WTC11 (cell line): ENCODE data around the gene HECW1. TPM values are rescaled to one million over a fixed set of nuclear protein-coding genes. Genes with fewer than 3 reads are reported as not detected.
A peak's percentile ranks its signal among the peaks of the same experiment; 100 is the strongest.

ENCODE experiments used
- ATAC-seq: fragments of 200-7000 bp; cut with Tn5 transposase; 2 replicates; pipeline ENCODE4 v1.10.0; 2021; ENCODE audit warnings: mild to moderate bottlenecking, moderate library complexity
- CTCF ChIA-PET: fragments of 300-600 bp; sonication (Branson Sonifier 250); formaldehyde crosslinking; loops from one replicate; lab custom pipeline; 2021; ENCODE audit warnings: antibody characterized with exemption; lab: Charles Lee
- POLR2A ChIA-PET: fragments of 350-600 bp; sonication (Branson Sonifier 250); formaldehyde crosslinking; loops from one replicate; lab custom pipeline; 2021; ENCODE audit warnings: antibody characterized with exemption; lab: Charles Lee
- DNase-seq: peaks from one replicate; pipeline ENCODE4 v3.0.0; 2021; ENCODE audit warnings: low spot score
- H3K27ac Mint-ChIP-seq: 2 replicates; pipeline ENCODE4 v1.8.0; 2021; ENCODE audit warnings: mixed read lengths
- H3K27me3 Mint-ChIP-seq: 2 replicates; pipeline ENCODE4 v1.8.0; 2021; ENCODE audit warnings: low read depth, mild to moderate bottlenecking, moderate library complexity, mixed read lengths
- H3K36me3 Mint-ChIP-seq: 2 replicates; pipeline ENCODE4 v1.8.0; 2021; ENCODE audit warnings: mixed read lengths
- H3K4me1 Mint-ChIP-seq: 2 replicates; pipeline ENCODE4 v1.8.0; 2022; ENCODE audit warnings: mixed read lengths
- H3K4me3 Mint-ChIP-seq: 2 replicates; pipeline ENCODE4 v1.8.0; 2021; ENCODE audit warnings: mild to moderate bottlenecking, moderate library complexity, mixed read lengths
- H3K9me3 Mint-ChIP-seq: 2 replicates; pipeline ENCODE4 v1.8.0; 2021; ENCODE audit warnings: mixed read lengths
- ATF6 ChIP-seq: sonication (generic); formaldehyde crosslinking; IDR thresholded peaks from 2 replicates; pipeline ENCODE4 v1.8.1; 2023; ENCODE audit warnings: mild to moderate bottlenecking, missing genetic modification reagents
- CBFB ChIP-seq: sonication (generic); formaldehyde crosslinking; IDR thresholded peaks from 2 replicates; pipeline ENCODE4 v1.8.1; 2022; ENCODE audit warnings: mild to moderate bottlenecking, low read depth, missing genetic modification reagents
- CDX4 ChIP-seq: fragments of 250-450 bp; sonication (Bioruptor Pico); IDR thresholded peaks from 2 replicates; pipeline ENCODE4 v1.9.0; 2021; ENCODE audit warnings: moderate library complexity, mild to moderate bottlenecking, inconsistent platforms, borderline replicate concordance
- ELF4 ChIP-seq: sonication (generic); formaldehyde crosslinking; IDR thresholded peaks from 2 replicates; pipeline ENCODE4 v1.8.1; 2022; ENCODE audit warnings: low read depth, mild to moderate bottlenecking, moderate library complexity, missing genetic modification reagents
- GABPB1 ChIP-seq: sonication (generic); formaldehyde crosslinking; IDR thresholded peaks from 2 replicates; pipeline ENCODE4 v1.8.1; 2023; ENCODE audit warnings: mild to moderate bottlenecking, missing genetic modification reagents
- JAZF1 ChIP-seq: fragments of 250-450 bp; sonication (Bioruptor Pico); IDR thresholded peaks from 2 replicates; pipeline ENCODE4 v1.9.0; 2021; ENCODE audit warnings: moderate library complexity, mild to moderate bottlenecking, inconsistent platforms
- MAX ChIP-seq: sonication (generic); formaldehyde crosslinking; IDR thresholded peaks from 2 replicates; pipeline ENCODE4 v1.8.0; 2022; ENCODE audit warnings: mild to moderate bottlenecking, missing genetic modification reagents
- PRDM15 ChIP-seq: sonication (generic); formaldehyde crosslinking; IDR thresholded peaks from 2 replicates; pipeline ENCODE4 v1.8.0; 2022; ENCODE audit warnings: missing genetic modification reagents
- PREB ChIP-seq: sonication (generic); formaldehyde crosslinking; IDR thresholded peaks from 2 replicates; pipeline ENCODE4 v1.8.1; 2022; ENCODE audit warnings: mild to moderate bottlenecking, missing genetic modification reagents, moderate library complexity, borderline replicate concordance
- USF2 ChIP-seq: sonication (generic); formaldehyde crosslinking; IDR thresholded peaks from 2 replicates; pipeline ENCODE4 v1.8.1; 2023; ENCODE audit warnings: mild to moderate bottlenecking, missing genetic modification reagents, moderate library complexity
- ZNF138 ChIP-seq: sonication (generic); formaldehyde crosslinking; conservative IDR thresholded peaks from 2 replicates; pipeline ENCODE4 v1.8.1; 2022; ENCODE audit warnings: mild to moderate bottlenecking, moderate library complexity, missing genetic modification reagents
- ZNF219 ChIP-seq: sonication (generic); formaldehyde crosslinking; IDR thresholded peaks from 2 replicates; pipeline ENCODE4 v1.8.0; 2023; ENCODE audit warnings: missing genetic modification reagents, mild to moderate bottlenecking, borderline replicate concordance
- ZNF423 ChIP-seq: fragments of 250-450 bp; sonication (Bioruptor Pico); IDR thresholded peaks from 2 replicates; pipeline ENCODE4 v2.1.2; 2022; ENCODE audit warnings: mild to moderate bottlenecking, moderate library complexity
- total RNA-seq: library from RNA; stranded (reverse); gene quantifications from 3 replicates; pipeline ENCODE4 v1.2.3, GENCODE V29; 2021
- TF ChIP-seq, protein P1 (sequence below): sonication (generic); formaldehyde crosslinking; conservative IDR thresholded peaks from 2 replicates; pipeline ENCODE4 v1.8.1; 2022; ENCODE audit warnings: mild to moderate bottlenecking, missing genetic modification reagents
- TF ChIP-seq, protein P2 (sequence below): sonication (generic); formaldehyde crosslinking; IDR thresholded peaks from 2 replicates; pipeline ENCODE4 v1.8.1; 2022; ENCODE audit warnings: missing genetic modification reagents, borderline replicate concordance

The HECW1 gene
- total RNA-seq, 1 experiment from 2014 or later = 6.1 TPM

DNA sequence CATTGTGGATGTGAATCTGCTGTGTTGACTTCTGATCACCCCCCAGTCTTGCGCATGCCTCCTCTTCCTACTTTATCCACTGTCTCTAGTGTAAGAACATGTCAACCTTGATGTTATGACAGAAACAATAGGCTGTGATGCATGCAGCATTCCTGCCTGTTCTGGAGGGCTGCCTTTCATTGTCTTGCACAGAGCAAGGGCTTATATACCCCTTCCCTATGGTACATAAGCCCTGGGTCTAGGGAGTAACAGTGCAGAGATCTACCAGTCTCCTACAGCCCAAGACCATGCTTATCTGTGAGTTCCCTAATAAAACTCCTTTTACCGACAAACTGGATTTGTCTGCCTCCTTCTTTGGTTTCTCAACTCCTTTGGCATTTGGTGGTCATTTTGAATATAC lies 293.5 kb downstream of the HECW1 start:
- Mint-ChIP-seq H3K27me3 (peaks cover 3% of the 10 kb centered on the region; the same call in 1 of the 2 replicates), H3K4me3 (no peak overlapping the region), H3K27ac (no peak overlapping the region), H3K9me3 (peaks cover 3% of the 10 kb centered on the region), H3K36me3 (peaks cover 3% of the 10 kb centered on the region), H3K4me1 (peaks cover 26% of the 10 kb centered on the region)
- no peak for TF ChIP-seq CBFB (CRISPR knock-in tag)
- TF ChIP-seq ZNF219 = no peak
- TF ChIP-seq GABPB1 (CRISPR knock-in tag) = no peak
- peak; percentile 72 for ATAC-seq
- CTCF ChIA-PET = no interaction called here
- POLR2A ChIA-PET = no interaction called here
- DNase-seq = no peak

DNA sequence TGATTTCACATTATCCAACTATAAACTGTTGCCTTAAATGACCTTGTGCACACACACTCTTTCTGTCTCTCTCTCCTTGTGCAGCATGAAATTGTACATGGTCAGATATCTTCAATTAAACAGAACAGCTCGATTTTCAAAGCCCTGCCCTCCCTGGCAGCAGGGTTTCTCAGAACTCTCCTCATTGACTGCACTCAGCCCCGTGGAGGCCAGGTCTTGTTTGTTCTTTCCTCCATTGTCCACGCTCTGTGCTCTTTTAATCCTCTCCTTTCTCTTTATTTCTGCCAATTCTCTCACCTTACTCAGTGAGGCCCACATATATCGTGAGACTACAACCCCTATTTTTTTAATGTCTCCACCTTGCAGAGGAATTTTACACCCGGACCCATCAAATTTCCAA lies 294.5 kb downstream of the HECW1 start:
- POLR2A ChIA-PET = no interaction called here

More for the DNA sequence above, 294.5 kb downstream of the HECW1 start:
- CTCF ChIA-PET = no interaction called here
- no peak for DNase-seq
- H3K4me1 Mint-ChIP-seq = peaks cover 21% of the 10 kb centered on the region
- no peaks in the 10 kb centered on the region for H3K9me3 Mint-ChIP-seq
- H3K27ac Mint-ChIP-seq = no peak overlapping the region
- ATAC-seq = no peak
- TF ChIP-seq, protein P1, sequence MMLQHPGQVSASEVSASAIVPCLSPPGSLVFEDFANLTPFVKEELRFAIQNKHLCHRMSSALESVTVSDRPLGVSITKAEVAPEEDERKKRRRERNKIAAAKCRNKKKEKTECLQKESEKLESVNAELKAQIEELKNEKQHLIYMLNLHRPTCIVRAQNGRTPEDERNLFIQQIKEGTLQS (CRISPR knock-in tag) = no peak
- no peak for TF ChIP-seq ATF6 (CRISPR knock-in tag)
- TF ChIP-seq PREB = no peak
- no peak for TF ChIP-seq GABPB1 (CRISPR knock-in tag)
- TF ChIP-seq ZNF423 (CRISPR knock-in tag) = no peak
- TF ChIP-seq CDX4 (CRISPR knock-in tag) = no peak
- TF ChIP-seq ZNF138 (CRISPR knock-in tag) = no peak
- TF ChIP-seq PRDM15 = no peak
- TF ChIP-seq, protein P2, sequence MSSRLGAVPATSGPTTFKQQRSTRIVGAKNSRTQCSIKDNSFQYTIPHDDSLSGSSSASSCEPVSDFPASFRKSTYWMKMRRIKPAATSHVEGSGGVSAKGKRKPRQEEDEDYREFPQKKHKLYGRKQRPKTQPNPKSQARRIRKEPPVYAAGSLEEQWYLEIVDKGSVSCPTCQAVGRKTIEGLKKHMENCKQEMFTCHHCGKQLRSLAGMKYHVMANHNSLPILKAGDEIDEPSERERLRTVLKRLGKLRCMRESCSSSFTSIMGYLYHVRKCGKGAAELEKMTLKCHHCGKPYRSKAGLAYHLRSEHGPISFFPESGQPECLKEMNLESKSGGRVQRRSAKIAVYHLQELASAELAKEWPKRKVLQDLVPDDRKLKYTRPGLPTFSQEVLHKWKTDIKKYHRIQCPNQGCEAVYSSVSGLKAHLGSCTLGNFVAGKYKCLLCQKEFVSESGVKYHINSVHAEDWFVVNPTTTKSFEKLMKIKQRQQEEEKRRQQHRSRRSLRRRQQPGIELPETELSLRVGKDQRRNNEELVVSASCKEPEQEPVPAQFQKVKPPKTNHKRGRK (CRISPR knock-in tag) = no peak
- TF ChIP-seq ELF4 (CRISPR knock-in tag) = no peak
- no peak for TF ChIP-seq USF2 (CRISPR knock-in tag)
- no peak for TF ChIP-seq CBFB (CRISPR knock-in tag)
- TF ChIP-seq JAZF1 (CRISPR knock-in tag) = no peak
- no peak for TF ChIP-seq MAX (CRISPR knock-in tag)
- H3K27me3 Mint-ChIP-seq = no peaks in the 10 kb centered on the region
- no peak overlapping the region for H3K4me3 Mint-ChIP-seq
- no peaks in the 10 kb centered on the region for H3K36me3 Mint-ChIP-seq
